Measurements from ENCODE around the gene KCNQ1.

GRCh38 chr11:2406451-2406850 is 38.4 kb upstream of the KCNQ1 start:
- TF ChIP-seq, protein P1, sequence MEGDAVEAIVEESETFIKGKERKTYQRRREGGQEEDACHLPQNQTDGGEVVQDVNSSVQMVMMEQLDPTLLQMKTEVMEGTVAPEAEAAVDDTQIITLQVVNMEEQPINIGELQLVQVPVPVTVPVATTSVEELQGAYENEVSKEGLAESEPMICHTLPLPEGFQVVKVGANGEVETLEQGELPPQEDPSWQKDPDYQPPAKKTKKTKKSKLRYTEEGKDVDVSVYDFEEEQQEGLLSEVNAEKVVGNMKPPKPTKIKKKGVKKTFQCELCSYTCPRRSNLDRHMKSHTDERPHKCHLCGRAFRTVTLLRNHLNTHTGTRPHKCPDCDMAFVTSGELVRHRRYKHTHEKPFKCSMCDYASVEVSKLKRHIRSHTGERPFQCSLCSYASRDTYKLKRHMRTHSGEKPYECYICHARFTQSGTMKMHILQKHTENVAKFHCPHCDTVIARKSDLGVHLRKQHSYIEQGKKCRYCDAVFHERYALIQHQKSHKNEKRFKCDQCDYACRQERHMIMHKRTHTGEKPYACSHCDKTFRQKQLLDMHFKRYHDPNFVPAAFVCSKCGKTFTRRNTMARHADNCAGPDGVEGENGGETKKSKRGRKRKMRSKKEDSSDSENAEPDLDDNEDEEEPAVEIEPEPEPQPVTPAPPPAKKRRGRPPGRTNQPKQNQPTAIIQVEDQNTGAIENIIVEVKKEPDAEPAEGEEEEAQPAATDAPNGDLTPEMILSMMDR (conservative IDR thresholded peaks at IDR 0.05 in 1 of 2, IDR thresholded peaks at IDR 0.05 in 1 of 2; ENCODE audit: low read depth in 1 of 2, low read length in 2 of 2) = no peak
- TF ChIP-seq EZH2 (IDR thresholded peaks at IDR 0.05; ENCODE audit: low read length, missing control alignments) = no peak

Data from fibroblast of lung (primary cell).